ENCODE measurements around the gene CKB. TPM values are rescaled to one million over a fixed set of nuclear protein-coding genes. Genes with fewer than 3 reads are reported as not detected.
"Not testable (repeated sequence)": the region's sequence is repeated elsewhere in the genome, so short reads cannot be mapped to it uniquely, and the experiment has no call there.

Gene CKB
- polyA plus RNA-seq, 2 of the 4 experiments (the other 2 are of a cell fraction), result 52.3 to 79.8 TPM

GRCh38 chr14:103527408-103528145 lies 4.9 kb upstream of the CKB start:
- peak overlapping the region; percentile 100; the same call in 2 of the 3 replicates for H3K4me3 ChIP-seq
- ATAC-seq (peak; percentile 16 to 32; a peak in 3 of 6 replicates), FAIRE-seq (no peak), DNase-seq (ENCODE audit: low read depth in 1 of 2, low spot score in 1 of 2) (no peak)
- H3K9me3 ChIP-seq, result no peaks in the 10 kb centered on the region
- peaks cover 56% of the 10 kb centered on the region for H3K4me1 ChIP-seq
- H3K27ac ChIP-seq, result peak overlapping the region; percentile 94 to 97
- peak overlapping the region; percentile 99 for H3K4me2 ChIP-seq
- TF ChIP-seq ZFP36 (IDR thresholded peaks at IDR 0.05; ENCODE audit: borderline replicate concordance, partially characterized antibody), result peak; percentile 5
- no peak for TF ChIP-seq MYC (IDR thresholded peaks at IDR 0.05; ENCODE audit: borderline replicate concordance, low read length)
- POLR2A ChIA-PET, result interaction anchor here (0.6 to 3.1 kb wide), 4 partner anchors 9 to 86 kb away, joined by 3 to 22 read pairs (median 4); partner anchors contain the start of gene BAG5
- 81% methylated on average over 14 of the region's 14 CpGs for WGBS (ENCODE audit: missing lambda C conversion rate)
- CTCF ChIA-PET, result interaction anchor here (0.6 to 28.8 kb wide), 7 partner anchors 9 to 63 kb away, joined by 3 to 489 read pairs (median 6); partner anchors contain the start of gene CKB

DNA sequence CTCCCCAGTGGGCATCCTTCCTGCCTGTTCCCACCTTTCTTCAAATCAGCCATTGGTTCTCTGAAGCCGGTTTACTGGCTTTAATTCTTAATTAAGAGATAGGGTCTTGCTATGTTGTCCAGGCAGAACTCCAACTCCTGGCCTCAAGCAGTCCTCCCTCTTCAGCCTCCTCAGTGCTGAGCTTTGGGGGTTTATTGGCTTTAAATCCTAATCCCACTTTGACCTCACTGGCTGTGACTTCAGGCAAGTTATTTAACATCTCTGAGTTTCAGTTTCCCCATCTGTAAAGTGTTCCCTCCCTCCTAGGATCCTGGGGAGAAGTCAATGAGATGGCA lies 4.3 kb upstream of the CKB start:
- TF ChIP-seq RNF2 (IDR thresholded peaks at IDR 0.05; ENCODE audit: borderline replicate concordance, low read depth), result no peak
- CTCF ChIA-PET, result interaction anchor here (0.6 to 28.8 kb wide), 4 partner anchors 8 to 35 kb away, joined by 3 to 489 read pairs (median 98); partner anchors contain the start of gene CKB
- peak overlapping the region; percentile 94 to 97; a peak in 4 of 6 replicates for H3K27ac ChIP-seq
- H3K9me3 ChIP-seq, result no peaks in the 10 kb centered on the region
- peaks cover 58% of the 10 kb centered on the region for H3K4me1 ChIP-seq
- no peak overlapping the region for H3K4me3 ChIP-seq
- WGBS (ENCODE audit: missing lambda C conversion rate), result 100% methylated on average over 1 of the region's 1 CpG
- POLR2A ChIA-PET, result no interaction called here
- DNase-seq (ENCODE audit: low read depth in 1 of 2, low spot score in 1 of 2), result no peak
- H3K4me2 ChIP-seq, result no peak overlapping the region
- no peak for FAIRE-seq
- ATAC-seq, result no peak

DNA sequence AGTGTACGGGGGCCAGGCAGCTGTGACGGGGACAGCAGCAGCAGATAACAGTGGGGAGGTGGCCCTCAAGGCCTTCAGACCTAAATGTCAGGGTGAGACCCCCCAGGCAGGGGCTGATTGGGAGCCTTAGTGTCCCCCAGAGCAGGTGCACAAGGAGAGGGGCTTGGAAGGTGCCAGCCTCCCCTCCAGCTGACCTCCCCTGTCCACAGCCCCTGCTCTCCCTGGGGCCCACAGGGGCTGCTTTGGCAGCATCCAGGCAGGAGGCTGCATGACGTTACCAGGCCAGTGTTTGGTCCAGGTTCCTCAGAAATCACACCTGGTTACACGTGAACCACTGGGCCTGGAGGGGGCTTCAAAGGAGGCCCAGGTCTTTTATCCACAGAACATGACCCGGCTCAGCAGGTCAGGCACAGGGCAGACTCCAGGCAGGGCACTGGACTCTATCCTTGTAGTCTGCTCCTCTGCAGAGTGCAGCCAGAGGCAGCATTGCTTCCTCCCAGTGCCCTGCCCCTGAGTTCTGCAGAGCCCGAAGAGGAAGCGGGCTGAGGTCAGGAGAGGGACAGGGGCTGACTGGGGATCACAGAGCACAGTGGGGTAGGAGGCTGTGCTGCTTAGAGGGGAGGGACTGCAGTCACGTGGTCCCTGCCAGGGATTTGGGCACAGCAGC lies 3.8 kb upstream of the CKB start:
- peaks cover 63% of the 10 kb centered on the region for H3K4me1 ChIP-seq
- DNase-seq (ENCODE audit: low read depth in 1 of 2, low spot score in 1 of 2) (no peak), ATAC-seq (peak in 1 of 2 experiments; percentile 4; a peak in 1 of 6 replicates), FAIRE-seq (no peak)
- POLR2A ChIA-PET, result no interaction called here
- peak overlapping the region; percentile 69 to 94; a peak in 4 of 6 replicates for H3K27ac ChIP-seq
- CTCF ChIA-PET, result interaction anchor here (0.6 to 28.8 kb wide), 4 partner anchors 7 to 36 kb away, joined by 3 to 489 read pairs (median 98); partner anchors contain the start of gene CKB
- H3K9me3 ChIP-seq, result no peaks in the 10 kb centered on the region
- H3K4me3 ChIP-seq, result no peak overlapping the region
- WGBS (ENCODE audit: missing lambda C conversion rate), result 75% methylated on average over 5 of the region's 8 CpGs
- no peak for TF ChIP-seq HEYL (CRISPR knock-in tag; IDR thresholded peaks at IDR 0.05)
- TF ChIP-seq RFX5 (IDR thresholded peaks at IDR 0.05), result no peak
- no peak for TF ChIP-seq KDM1A (IDR thresholded peaks at IDR 0.05; ENCODE audit: low read depth)
- no peak for TF ChIP-seq NFE2L2 (conservative IDR thresholded peaks at IDR 0.05; ENCODE audit: low read length)
- TF ChIP-seq EHMT2 (IDR thresholded peaks at IDR 0.05; ENCODE audit: low read depth), result no peak
- TF ChIP-seq MAX (IDR thresholded peaks at IDR 0.05), result no peak
- TF ChIP-seq SREBF2 (IDR thresholded peaks at IDR 0.05), result no peak
- TF ChIP-seq RNF2 (IDR thresholded peaks at IDR 0.05; ENCODE audit: borderline replicate concordance, low read depth), result no peak
- H3K4me2 ChIP-seq, result peak overlapping the region; percentile 56; the same call in 1 of the 3 replicates

DNA sequence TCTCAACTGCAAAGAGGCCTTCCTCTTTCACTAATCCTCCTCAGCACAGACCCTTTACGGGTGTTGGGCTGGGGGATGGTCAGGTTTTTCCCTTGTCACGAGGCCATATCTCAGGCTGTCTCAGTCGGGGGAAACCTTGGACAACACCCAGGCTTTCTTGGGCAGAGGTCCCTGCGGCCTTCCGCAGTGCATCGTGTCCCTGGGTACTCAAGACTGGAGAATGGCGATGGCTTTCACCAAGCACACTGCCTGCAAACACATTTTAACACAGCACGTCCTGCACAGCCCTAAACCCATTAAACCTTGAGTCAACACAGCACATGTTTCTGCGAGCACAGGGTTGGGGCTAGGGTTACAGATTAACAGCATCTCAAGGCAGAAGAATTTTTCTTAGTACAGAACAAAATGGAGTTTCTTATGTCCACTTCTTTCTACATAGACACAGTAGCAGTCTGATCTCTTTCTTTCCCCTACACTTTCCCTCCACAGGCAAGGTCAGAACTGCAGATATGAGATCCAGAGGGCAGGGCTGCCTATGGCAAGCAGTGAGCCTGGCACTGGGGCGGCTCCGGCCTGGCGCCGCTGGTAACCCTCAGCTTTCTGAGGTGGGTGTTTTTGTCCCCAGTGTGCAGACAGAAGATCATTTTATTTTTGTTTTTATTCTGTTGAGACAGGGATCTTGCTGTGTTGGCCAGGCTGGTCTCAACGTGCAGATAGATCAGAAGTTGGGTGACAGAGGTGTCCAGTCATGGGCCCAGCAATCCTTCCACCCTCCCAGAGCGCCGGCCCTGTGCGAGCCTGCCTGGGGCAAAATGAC lies 3.0 kb upstream of the CKB start:
- TF ChIP-seq HOXB13 (CRISPR knock-in tag; IDR thresholded peaks at IDR 0.05; ENCODE audit: low read depth), result peak; percentile 70; the same call in 1 of the 2 replicates
- TF ChIP-seq MAX (IDR thresholded peaks at IDR 0.05), result 0 out of 2 replicates have a peak, but pooled peaks have one; percentile 34
- TF ChIP-seq, protein P1, sequence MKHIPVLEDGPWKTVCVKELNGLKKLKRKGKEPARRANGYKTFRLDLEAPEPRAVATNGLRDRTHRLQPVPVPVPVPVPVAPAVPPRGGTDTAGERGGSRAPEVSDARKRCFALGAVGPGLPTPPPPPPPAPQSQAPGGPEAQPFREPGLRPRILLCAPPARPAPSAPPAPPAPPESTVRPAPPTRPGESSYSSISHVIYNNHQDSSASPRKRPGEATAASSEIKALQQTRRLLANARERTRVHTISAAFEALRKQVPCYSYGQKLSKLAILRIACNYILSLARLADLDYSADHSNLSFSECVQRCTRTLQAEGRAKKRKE (CRISPR knock-in tag; IDR thresholded peaks at IDR 0.05; ENCODE audit: low read depth), result 0 out of 2 replicates have a peak, but pooled peaks have one; percentile 33
- TF ChIP-seq ZSCAN20 (CRISPR knock-in tag; IDR thresholded peaks at IDR 0.05), result 0 out of 2 replicates have a peak, but pooled peaks have one; percentile 38
- ATAC-seq; DNase-seq (ENCODE audit: low read depth in 1 of 2, low spot score in 1 of 2); CTCF ChIA-PET; H3K9me3 ChIP-seq; FAIRE-seq; H3K4me3 ChIP-seq: not testable (repeated sequence)
- WGBS (ENCODE audit: missing lambda C conversion rate), result 45% methylated on average over 17 of the region's 17 CpGs
- peak overlapping the region; percentile 69 to 94; a peak in 5 of 6 replicates for H3K27ac ChIP-seq
- peak overlapping the region; percentile 56 for H3K4me2 ChIP-seq
- POLR2A ChIA-PET, result interaction anchor here (0.6 kb wide), 1 partner anchor 29 kb away, joined by 3 read pairs; no protein-coding TSS in a partner anchor
- H3K4me1 ChIP-seq, result peaks cover 60% of the 10 kb centered on the region

Data from A549 (cell line).